GM13976 (cell line): ENCODE measurements around the gene EPHA6.

Experiments
- DNase-seq: peaks from one replicate; pipeline ENCODE4 v3.0.0; 2012; ENCODE audit warnings: low spot score
- in situ Hi-C: fragments of 300-500 bp; cut with MboI; formaldehyde crosslinking; loops from one replicate; pipeline ENCODE4 v1.12.0; 2022; ENCODE audit warnings: low sequenced_read_pairs, mixed read lengths, inconsistent platforms; ENCODE audit not compliant: unreplicated experiment
- TF ChIP-seq, protein P1 (sequence below): IDR thresholded peaks from 2 replicates; pipeline ENCODE4 v1.5.1; 2012; ENCODE audit warnings: borderline replicate concordance, mild to moderate bottlenecking; ENCODE audit not compliant: insufficient read depth; ENCODE audit errors: extremely low read depth, missing control alignments, control extremely low read depth

EPHA6 gene

DNA sequence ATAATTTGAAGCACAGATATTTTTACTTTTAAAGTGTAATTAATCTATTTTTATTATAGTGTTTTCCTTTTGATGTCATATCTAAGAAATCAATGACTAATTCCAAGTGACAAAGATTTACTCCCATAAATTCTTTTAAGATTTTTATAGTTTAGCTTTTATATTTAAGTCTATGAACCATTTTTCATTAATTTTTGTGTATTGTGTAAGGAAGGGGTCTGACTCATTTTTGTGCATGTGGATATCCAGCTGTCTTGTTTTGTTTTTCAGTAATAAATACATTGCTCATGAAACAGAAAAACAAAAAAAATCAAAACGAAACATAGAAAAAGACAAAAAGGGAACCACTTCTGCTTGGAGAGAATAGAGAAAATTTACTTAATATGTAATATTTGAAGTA lies 145.1 kb downstream of the EPHA6 start:
- in situ Hi-C loops = no loop called here
- no peak for DNase-seq
- TF ChIP-seq, protein P1, sequence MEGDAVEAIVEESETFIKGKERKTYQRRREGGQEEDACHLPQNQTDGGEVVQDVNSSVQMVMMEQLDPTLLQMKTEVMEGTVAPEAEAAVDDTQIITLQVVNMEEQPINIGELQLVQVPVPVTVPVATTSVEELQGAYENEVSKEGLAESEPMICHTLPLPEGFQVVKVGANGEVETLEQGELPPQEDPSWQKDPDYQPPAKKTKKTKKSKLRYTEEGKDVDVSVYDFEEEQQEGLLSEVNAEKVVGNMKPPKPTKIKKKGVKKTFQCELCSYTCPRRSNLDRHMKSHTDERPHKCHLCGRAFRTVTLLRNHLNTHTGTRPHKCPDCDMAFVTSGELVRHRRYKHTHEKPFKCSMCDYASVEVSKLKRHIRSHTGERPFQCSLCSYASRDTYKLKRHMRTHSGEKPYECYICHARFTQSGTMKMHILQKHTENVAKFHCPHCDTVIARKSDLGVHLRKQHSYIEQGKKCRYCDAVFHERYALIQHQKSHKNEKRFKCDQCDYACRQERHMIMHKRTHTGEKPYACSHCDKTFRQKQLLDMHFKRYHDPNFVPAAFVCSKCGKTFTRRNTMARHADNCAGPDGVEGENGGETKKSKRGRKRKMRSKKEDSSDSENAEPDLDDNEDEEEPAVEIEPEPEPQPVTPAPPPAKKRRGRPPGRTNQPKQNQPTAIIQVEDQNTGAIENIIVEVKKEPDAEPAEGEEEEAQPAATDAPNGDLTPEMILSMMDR = no peak

DNA sequence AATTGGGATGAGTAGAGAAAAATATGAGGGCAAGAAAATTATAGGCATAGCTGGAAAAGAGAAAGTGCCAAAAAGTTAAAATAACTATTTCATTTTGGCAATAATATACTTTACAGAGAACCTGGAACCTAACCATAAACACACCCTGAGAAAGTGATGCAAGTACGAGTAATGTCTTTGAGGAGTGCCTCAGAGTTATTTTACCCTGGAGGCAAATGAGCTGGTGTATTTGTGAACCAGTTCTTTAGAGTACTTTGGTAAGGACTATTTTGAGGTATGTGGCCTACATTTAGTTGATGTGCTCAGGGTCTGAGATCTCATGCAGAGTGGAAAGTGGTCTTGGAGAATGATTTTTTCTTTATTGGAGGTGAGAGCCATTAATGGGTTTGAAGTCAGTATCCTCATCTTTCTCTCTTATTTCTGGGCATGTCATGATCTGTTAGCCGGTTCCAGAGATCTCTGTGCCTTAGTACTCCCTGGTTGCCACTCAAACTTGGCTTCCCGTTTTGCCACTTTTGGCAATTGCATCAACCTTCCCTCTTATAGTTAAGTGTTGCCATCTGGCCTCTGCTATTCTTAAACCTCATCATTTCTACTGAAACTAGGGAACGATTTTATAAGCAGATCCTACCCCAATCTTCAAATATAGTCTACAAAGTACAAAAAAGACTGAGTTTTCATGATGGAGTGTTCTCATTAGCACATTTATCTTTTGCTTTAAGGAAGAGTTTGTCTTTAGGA lies 145.7 kb downstream of the EPHA6 start:
- no peak for DNase-seq
- TF ChIP-seq, protein P1 = no peak
- in situ Hi-C loops = no loop called here

DNA sequence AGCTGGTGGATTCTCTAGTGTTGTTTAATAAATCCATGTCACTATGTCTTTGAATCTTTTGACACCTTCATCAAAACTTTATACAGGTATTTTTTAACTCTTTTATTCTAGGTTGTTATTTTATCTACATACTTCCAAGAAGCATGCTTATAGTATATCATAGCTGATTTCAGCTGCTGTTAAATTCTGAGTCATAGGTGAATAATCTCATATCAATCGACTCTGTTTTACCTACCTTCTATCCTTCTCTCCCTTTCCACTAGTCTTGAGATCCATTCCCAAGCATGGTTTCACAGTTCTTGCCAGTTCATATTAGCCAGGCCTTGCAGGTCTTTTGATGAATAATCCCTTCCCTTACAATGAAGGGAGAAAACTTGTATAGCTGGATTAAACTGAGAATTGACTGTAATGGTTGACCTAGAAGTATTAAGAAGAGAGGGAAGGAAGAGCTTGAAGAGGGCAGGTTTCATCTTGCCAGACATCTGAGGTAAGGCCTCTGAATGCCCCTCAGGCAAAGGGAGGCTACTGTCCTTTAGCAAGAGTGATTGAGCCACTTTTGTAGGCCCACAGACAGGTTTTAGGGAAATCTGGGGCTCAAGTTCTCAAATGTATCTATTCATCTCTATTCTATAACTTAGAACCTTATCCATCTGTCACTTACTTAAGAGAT lies 146.4 kb downstream of the EPHA6 start:
- no peak for DNase-seq
- in situ Hi-C loops = no loop called here
- TF ChIP-seq, protein P1 = no peak

DNA sequence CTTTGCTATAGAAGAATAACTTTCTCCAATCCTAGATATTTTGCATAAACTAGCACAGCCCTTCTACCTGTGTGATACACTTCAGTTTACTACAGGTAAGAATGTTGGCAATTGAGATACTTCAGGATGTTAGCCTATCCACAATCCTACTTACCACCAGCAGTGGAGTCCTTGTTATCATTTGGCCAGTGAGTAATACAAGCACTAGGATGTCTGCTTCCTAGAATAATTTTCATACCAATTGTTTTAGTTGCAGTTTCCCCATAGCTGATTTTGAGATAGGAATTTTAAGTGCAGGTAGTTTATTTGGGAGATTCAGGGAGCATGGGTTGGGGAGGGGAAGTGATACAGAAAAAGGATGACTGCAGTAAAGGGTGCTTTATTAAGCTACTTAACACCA lies 147.2 kb downstream of the EPHA6 start:
- TF ChIP-seq, protein P1 = no peak
- in situ Hi-C loops = no loop called here
- DNase-seq = no peak

DNA sequence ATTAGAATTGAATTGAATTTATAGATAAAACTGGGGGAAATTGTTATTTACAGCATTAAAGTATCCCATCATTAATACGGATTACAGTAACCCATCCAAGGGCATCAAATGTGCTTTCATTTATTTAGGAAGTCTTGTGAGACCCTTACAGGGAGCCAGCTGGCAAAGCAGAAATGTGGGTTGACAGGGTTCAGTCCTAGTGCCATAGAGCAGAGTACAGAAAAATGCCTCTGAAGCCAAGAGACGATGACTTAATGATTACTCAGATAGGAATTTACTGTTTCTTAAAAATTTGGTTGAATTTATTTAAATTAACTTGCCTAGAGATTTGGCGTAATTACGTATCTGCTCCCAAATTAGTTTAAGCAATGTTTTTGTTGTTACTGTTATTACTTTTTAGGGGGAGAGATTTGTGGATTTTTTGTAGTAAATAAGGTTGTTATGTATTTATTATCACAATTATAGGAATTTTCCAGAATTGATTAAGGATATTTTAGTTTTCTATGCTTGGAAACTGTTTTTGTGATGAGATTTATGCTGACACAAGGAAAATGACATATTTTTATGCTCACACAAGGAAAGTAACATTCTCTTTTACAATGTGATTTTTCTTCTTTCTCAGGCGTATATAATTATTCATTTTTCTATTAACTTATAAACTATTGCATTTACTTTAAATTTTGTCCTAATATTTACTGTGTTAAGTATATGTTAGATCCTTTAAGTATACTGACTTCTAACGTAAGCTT lies 152.0 kb downstream of the EPHA6 start:
- in situ Hi-C loops = no loop called here
- no peak for DNase-seq
- TF ChIP-seq, protein P1 = no peak

DNA sequence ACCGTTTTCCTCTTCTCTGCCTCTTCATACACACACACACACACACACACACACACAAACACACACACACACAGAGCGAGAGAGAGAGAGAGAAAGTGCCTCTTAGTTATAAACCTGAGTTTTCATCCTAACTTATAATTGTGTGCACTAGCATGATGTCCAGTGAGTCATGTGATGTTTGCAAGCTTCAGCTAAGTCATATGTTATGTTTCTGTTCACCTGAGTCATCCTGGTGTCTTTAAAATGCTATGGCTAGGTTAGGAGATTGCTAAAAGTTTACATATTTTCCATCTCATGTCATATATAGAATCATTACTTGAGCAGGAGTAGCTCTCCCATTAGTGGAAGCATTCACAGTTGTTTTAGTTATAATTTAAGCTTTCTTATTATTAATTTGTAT lies 155.8 kb downstream of the EPHA6 start:
- TF ChIP-seq, protein P1 = no peak
- in situ Hi-C loops = no loop called here
- no peak for DNase-seq
